Measurements from ENCODE around the gene RORB.

Gene RORB

DNA sequence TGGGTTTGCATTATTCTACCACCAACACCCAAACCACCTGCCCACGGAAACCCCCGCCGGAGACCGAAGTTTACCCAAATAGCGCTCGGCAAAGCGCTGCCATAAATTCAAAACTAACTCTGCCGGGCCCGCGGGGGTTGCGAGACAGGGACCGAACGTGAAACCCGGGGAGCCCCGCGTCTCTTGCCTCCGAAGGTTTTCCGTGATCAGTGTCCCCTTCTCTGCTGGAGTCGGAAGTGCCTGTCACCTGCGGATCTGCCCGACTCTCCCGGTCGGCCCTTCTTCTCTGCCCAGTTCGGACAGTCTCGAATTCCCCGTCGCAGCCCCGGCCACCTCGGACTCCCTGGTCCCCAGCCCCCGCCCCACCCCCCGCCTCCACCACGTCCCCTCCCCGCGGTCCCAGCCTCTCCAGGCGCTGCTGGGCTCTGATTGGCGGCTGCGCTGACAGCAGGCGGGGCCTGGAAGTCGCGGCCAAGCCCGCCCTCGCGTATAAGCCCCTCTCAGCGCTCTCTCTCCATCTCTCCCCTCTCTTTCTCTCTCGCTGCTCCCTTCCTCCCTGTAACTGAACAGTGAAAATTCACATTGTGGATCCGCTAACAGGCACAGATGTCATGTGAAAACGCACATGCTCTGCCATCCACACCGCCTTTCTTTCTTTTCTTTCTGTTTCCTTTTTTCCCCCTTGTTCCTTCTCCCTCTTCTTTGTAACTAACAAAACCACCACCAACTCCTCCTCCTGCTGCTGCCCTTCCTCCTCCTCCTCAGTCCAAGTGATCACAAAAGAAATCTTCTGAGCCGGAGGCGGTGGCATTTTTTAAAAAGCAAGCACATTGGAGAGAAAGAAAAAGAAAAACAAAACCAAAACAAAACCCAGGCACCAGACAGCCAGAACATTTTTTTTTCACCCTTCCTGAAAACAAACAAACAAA is at the start of gene RORB:
Gene RORB, plus strand, starts transcription at position 517 of the 929 bp plus-strand sequence. CDS start 642 bp downstream, outside the sequence.
- DNase-seq (ENCODE audit: low spot score), result peak; percentile 33

- no peak for DNase-seq (ENCODE audit: low spot score)
Measured at GRCh38 chr9:74447451-74448193, 49.5 kb upstream of the RORB start.

DNA sequence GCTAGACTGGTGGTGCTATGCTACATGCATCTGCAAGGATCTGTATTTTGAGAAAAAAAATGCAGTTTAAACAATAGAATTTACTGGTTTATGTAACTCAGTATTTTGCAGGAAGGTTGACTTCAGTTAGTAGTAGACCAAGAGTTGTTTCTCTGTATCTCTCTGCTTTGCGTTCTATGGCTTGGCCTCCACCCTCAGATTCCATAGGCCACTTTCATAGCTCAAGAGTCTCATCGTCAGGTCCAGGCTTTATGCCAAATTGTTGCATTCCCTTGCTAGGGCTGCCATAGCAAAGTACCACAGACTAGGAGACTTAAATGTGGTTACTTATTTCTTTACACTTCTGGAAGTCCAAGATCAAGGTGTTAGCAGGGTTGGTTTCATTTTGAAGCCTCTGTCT is 48.1 kb upstream of the RORB start:
- DNase-seq (ENCODE audit: low spot score), result no peak

DNA sequence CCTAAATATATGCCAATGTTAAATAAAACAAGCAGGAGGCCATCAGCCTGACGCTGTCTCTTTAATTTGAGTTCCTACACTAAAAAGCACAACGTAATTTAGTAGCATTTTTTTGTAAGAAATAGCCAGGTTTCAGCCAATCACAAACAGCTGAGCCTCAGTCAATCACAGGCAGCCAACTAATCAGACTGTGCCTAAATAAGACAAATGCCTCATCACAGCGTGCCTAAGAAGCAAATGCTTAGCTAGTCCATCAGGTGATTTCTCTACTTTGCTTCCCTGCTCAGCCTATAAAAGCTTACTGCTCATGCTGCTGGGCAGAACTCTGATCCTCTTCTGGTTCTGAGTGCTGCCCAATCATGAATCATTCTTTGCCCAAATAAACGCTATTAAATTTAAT is 38.3 kb upstream of the RORB start:
- no peak for DNase-seq (ENCODE audit: low spot score)

GRCh38 chr9:74463825-74464224 is 33.3 kb upstream of the RORB start:
- DNase-seq (ENCODE audit: low spot score), result no peak

GRCh38 chr9:74478606-74479005 is 18.5 kb upstream of the RORB start:
- DNase-seq (ENCODE audit: low spot score), result no peak

GRCh38 chr9:74479711-74480110 is 17.4 kb upstream of the RORB start:
- no peak for DNase-seq (ENCODE audit: low spot score)

DNA sequence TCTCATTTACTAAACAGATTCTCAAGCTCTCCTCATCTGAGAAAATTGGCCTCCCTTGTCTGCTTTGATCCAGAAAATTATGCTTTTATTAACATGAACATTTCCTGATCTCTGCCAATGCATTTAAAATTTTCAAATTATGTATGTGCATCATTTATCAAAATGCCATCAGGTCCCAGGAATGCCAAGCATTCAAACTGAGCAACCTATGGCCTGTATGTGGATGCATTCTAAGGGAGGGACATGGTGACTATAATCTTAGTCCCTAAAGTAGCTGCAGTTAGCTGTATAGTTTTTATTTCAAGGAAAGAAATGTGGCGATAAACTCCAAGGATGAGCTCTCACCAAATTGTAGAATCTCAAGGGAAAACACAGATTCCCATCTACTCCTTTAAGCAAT is 9.7 kb upstream of the RORB start:
- no peak for DNase-seq (ENCODE audit: low spot score)

DNA sequence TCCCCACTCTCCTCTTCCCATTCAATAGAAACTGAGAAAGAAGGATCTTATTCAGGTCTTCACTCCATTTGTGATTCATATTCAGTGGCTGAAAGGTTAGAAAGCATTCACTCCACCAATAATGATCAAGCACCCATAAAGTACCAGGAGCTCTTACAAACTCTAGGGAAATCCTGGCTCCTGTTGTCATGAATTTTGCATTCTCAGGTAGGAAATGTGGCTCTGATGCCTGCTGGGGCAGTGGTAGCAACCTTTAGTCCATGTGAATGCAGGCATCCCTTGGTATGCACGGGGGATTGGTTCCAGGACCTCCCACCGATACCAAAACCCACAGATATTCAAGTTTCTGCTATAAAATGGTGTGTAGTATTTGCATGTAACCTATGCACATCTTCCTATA is 3.6 kb upstream of the RORB start:
- no peak for DNase-seq (ENCODE audit: low spot score)

DNA sequence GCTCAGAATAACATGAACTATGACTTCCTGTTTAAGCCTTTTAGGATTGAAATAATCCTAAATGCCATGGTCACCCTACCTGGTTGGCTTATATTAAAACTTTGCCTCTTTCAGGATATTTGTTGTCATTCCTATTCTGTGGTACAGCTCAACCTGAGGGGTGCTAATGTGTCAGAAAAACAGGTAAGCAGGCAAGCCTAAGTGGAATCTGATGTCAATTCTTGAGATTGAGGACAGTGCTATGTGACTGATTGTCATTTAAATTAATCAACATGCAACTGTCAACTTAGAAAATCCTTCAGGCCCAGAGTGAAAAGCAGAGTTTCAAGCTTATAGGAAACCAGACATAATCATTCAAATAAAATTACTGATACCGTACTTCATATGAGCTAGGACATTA is 2.6 kb upstream of the RORB start:
- DNase-seq (ENCODE audit: low spot score), result no peak

GRCh38 chr9:74496406-74496805 is 729 bp upstream of the RORB start:
- DNase-seq (ENCODE audit: low spot score), result peak; percentile 4

DNA sequence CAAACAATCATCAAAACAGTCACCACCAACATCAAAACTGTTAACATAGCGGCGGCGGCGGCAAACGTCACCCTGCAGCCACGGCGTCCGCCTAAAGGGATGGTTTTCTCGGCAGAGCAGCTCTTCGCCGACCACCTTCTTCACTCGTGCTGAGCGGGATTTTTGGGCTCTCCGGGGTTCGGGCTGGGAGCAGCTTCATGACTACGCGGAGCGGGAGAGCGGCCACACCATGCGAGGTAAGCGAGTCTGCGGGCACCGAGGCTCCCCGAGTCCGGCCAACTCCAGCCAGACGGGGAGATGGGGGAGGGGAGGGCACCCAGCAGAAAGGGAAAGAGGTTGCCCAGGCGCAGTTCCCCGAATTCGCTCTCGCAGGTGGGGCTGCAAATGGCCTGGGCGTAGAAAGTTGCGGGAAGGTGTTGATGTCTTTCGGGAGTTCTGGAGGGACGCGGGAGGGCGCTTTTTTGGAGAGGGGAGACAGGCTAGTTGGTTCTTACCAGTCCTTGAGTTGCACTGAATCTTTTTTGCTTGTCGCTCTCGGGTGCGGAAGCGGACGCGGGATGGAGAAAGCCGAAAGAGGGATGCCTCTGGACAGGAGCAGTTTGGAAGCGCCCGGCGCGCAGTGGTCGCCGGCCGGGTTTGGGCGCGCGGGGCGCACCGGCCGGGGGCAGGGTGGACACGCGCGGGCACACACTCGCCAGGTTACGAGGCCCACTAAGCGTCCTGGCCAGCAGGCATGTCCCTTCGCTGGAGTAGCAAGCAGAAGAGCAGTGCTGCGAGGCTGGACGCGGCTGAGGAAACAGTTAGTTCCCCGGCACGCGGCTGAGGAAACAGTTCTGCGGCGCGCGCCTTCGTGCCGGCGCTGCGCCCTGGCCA is 849 bp downstream of the RORB start:
- DNase-seq (ENCODE audit: low spot score), result no peak

GRCh38 chr9:74498621-74499095 is 1.5 kb downstream of the RORB start:
- no peak for DNase-seq (ENCODE audit: low spot score)

- no peak for DNase-seq (ENCODE audit: low spot score)
Measured at GRCh38 chr9:74499111-74499601, 2.0 kb downstream of the RORB start.

DNA sequence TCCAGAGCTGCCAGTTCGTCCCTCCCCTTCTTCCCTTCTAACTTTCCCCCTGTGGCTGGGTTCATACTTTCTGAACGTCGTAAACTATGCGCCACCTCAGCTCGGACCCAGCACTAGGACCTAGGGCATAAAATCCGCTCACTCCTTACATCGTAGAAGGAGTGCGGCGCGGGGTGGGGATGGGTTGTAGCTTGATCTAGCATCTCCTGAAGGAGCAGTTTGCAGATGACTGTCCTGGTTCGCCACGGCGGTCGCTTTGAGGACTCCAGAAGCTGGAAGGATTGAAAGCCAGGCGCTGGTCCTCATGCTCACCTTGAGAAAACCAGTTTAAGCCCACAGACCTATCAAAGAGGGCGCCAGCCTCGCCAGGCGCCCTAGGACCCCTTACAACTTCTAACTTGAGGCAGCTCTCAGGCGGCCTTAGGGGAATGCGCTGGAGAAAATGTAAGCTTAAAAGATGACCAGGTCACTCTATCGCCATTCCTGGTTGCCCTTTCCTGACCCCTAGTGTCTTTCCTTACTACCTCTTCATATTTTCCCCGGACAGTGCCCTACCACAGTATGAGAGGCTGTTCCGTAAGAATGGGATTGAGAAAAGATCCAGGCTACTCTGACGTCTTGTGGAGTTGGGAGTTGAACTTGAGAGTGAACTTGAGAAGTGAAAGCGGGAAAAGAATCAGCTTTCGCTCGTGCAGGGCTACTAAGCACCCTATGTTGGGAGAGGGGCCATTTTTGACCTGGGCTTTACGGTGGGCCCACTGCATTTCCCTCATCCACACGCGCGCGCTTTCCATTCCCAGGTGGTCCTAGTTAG is 2.8 kb downstream of the RORB start:
- DNase-seq (ENCODE audit: low spot score), result no peak

DNA sequence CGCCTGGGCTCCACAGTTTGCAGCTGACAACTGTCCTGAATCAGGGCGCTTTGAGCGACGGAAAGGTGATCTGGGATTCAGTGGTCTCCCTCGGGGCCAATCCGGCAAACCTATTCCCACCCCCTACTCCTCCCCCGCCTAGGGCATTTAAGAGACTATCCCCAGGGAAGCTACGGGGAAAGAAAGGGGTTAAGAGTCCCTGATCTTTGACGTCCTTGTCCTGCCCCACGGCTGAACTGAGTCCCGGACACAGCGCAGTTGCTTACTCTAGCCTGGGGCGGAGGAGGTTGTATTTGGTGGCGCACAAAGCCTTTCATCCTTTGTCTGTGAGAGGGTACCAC is 3.4 kb downstream of the RORB start:
- no peak for DNase-seq (ENCODE audit: low spot score)

DNA sequence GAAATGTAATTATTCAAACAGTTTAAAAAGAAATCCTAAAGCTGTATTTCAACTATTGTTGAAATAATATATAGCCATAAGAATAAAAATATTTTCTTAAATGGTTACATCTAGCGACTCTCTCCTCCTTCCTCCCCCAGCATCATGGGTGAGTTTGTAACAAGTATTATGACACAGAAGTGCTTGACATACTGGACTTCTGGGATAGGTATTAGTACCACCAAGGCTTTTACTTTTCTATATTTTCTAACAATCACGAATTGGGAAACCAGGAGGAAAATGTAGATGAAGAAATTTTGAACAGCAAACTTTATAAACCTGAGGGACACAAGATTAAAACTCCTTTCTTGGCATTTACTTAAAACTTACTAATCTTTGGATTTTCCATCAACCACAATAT is 4.4 kb downstream of the RORB start:
- DNase-seq (ENCODE audit: low spot score), result no peak

GRCh38 chr9:74503219-74503618 is 6.1 kb downstream of the RORB start:
- DNase-seq (ENCODE audit: low spot score), result no peak

- no peak for DNase-seq (ENCODE audit: low spot score)
Measured at GRCh38 chr9:74503666-74504065, 6.5 kb downstream of the RORB start.

- no peak for DNase-seq (ENCODE audit: low spot score)
Measured at GRCh38 chr9:74511333-74511732, 14.2 kb downstream of the RORB start.

DNA sequence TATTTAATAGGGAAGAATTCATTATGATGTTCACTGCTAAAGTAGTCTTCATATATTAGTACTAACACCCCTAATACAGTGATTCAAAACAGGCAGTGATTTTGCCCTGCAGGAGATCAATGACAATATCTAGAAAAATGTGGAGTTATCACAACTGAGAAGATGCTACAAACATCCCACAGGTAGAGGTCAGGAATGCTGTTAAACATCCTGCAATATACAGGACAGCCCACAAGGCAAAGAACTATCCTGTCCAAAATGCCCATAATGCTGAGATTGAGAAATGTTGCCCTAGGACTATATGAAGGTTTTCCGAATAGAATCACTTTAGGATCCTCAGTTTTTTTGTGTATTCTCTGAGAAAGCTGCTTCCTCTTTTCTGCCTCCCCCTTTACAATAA is 15.3 kb downstream of the RORB start:
- DNase-seq (ENCODE audit: low spot score), result no peak

All from SW480 (cell line).